HG03521 (cell line): ENCODE measurements around the gene FAM89B.

ENCODE experiments used
- ATAC-seq: cut with Tn5 transposase; IDR thresholded peaks from one replicate; pipeline ENCODE4 v1.9.1; 2021; ENCODE audit warnings: mild to moderate bottlenecking, moderate library complexity; ENCODE audit not compliant: unreplicated experiment

FAM89B gene

GRCh38 chr11:65609665-65610064 is 37.3 kb downstream of the FAM89B start:
- no peak for ATAC-seq

- no peak for ATAC-seq
These were observed 38.1 kb downstream of the FAM89B start for GRCh38 chr11:65610404-65610803.

- ATAC-seq, result no peak
These were observed 38.9 kb downstream of the FAM89B start for GRCh38 chr11:65611028-65611757.

GRCh38 chr11:65611758-65612603 is 39.6 kb downstream of the FAM89B start:
- ATAC-seq, result no peak

GRCh38 chr11:65612691-65613090 is 40.4 kb downstream of the FAM89B start:
- no peak for ATAC-seq

GRCh38 chr11:65613091-65613928 is 41.0 kb downstream of the FAM89B start:
- ATAC-seq, result no peak

- peak; percentile 82 for ATAC-seq
These were observed 43.1 kb downstream of the FAM89B start, which contains the start of gene PCNX3 for GRCh38 chr11:65615229-65615949. TSS of gene PCNX3 (plus strand) at chr11:65615776. CDS start at chr11:65616312, 536 bp downstream.

- ATAC-seq, result no peak
These were observed 43.7 kb downstream of the FAM89B start for GRCh38 chr11:65615950-65616574.

- no peak for ATAC-seq
These were observed 44.2 kb downstream of the FAM89B start for GRCh38 chr11:65616575-65617001.

- no peak for ATAC-seq
These were observed 45.0 kb downstream of the FAM89B start for GRCh38 chr11:65617136-65617850.

GRCh38 chr11:65617990-65618751 is 45.8 kb downstream of the FAM89B start:
- ATAC-seq, result no peak

- no peak for ATAC-seq
These were observed 46.4 kb downstream of the FAM89B start for GRCh38 chr11:65618763-65619162.

- ATAC-seq, result no peak
These were observed 47.1 kb downstream of the FAM89B start for GRCh38 chr11:65619281-65619928.

GRCh38 chr11:65620666-65621065 is 48.3 kb downstream of the FAM89B start:
- no peak for ATAC-seq

- no peak for ATAC-seq
These were observed 49.1 kb downstream of the FAM89B start for GRCh38 chr11:65621460-65621859.

GRCh38 chr11:65622011-65622410 is 49.7 kb downstream of the FAM89B start:
- ATAC-seq, result no peak

GRCh38 chr11:65623177-65623576 is 50.8 kb downstream of the FAM89B start:
- no peak for ATAC-seq
